ENCODE data around the gene SLCO3A1.

GRCh38 chr15:91950054-91950453, 96.5 kb downstream of the SLCO3A1 start:
- TF ChIP-seq CTCF (IDR thresholded peaks at IDR 0.05), result no peak
- TF ChIP-seq POLR2A (IDR thresholded peaks at IDR 0.05), result no peak
